ENCODE results near the gene ZDHHC9.

Gene ZDHHC9

DNA sequence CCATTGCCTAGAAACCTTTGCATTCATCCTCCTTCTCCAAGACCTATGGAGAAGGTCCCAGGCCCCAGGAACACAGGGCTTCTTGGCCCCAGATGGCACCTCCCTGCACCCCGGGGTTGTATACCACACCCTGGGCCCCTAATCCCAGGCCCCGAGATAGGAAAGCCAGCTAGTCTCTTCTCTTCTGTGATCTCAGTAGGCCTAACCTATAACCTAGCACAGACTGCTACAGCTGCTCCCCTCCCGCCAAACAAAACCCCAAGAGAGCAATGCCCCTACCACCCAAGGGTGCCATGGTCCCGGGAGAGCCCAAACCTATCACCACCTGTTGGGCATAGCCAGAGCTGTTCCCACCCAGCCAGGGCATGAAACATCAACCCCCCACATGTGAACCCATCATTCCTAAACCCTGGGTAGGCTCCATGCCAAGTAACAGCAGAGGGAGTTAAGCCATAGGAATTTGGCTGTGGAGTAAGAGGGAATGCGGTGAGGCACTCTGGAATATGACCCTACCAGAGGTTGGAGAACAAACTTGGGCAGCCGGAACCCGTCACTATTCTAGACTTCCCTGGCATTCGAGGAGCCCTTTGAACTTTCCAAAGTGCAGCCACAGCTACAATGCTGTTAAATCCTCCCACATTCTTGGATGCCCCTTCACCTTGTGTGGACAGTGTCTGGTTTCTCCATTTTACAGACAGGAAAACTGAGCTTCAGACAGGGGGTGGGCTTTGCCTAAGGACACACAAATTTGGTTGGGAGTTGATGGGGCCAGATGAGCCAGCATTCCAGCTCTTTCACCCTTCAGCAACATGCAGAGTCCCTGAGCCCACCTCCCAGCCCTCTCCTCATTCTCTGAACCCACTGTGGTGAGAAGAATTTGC is 74.9 kb downstream of the ZDHHC9 start:
- FAIRE-seq: no peak

DNA sequence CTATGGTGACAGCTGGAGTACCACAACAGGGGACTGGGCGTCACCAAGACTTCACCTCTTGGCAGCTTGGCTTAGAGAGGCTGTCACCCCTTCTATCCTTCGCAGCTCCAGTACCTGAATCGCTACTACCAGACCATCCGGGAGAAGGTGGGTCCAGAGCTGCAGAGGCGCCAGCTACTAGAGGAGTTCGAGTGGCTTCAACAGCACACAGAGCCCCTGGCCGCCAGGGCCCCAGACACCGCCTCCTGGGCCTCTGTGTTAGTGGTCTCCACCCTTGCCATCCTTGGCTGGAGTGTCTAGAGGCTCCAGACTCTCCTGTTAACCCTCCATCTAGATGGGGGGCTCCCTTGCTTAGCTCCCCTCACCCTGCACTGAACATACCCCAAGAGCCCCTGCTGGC is 75.5 kb downstream of the ZDHHC9 start:
- DNase-seq (ENCODE audit: low spot score) (no peak), FAIRE-seq (no peak)

More for the DNA sequence above, 74.9 kb downstream of the ZDHHC9 start:
- DNase-seq (ENCODE audit: low spot score): peak; percentile 10

DNA sequence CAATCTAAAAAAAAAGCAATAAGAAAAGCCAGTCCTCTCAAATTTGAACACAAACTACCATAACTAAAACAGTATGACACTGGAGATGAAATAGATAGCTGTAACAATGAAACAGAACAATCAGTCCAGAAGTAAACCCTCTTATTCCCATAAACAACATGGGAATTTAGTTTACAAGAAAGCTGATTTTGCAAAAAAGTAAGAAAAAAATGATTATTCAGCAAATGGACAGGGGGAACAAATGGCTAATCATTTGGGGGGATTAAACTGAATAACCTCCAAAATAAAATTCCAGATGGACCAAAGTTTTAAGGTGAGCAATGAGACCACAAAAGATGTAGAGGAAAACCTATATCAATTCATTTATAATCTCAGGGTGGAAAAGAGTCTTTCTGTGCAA is 80.0 kb downstream of the ZDHHC9 start:
- FAIRE-seq: no peak
- no peak for DNase-seq (ENCODE audit: low spot score)

DNA sequence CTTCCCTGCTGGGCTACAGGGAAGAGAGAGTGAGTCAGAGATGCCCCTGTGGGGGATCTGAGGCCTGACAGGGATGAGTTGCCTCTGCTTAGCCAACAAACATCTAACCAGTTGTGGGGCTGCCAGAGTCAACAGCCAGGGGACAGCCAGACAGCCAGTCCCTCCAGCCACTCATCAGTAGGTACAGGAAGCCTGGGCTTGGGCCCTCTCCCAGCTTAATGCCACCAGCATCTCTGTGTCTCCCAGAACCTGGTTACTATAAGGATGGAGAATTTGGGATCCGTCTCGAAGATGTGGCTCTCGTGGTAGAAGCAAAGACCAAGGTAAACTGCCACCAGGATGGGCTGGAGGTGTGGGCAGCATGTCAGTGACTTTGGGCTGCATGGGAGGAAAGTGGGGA is 81.2 kb downstream of the ZDHHC9 start:
- FAIRE-seq: no peak

DNA sequence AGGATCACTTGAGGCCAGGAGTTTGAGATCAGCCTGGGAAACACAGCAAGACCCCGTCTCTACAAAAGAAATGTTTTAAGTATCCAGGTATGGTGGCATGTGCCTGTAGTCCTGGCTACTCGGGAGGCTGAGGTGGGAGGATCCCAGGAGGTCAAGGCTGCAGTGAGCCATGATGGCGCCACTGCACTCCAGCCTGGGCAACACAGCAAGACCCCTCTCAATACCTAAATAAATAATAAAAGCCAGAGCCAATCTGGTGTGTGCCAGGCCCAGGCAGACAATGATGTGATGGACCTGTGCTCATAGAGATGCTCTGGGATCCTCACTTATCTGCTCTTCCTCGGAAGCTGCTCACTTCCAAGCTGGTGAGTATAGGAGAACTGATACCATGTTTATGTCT is 82.1 kb downstream of the ZDHHC9 start:
- no peak for DNase-seq (ENCODE audit: low spot score)
- no peak for FAIRE-seq

More for the DNA sequence above, 81.2 kb downstream of the ZDHHC9 start:
- DNase-seq (ENCODE audit: low spot score): no peak

DNA sequence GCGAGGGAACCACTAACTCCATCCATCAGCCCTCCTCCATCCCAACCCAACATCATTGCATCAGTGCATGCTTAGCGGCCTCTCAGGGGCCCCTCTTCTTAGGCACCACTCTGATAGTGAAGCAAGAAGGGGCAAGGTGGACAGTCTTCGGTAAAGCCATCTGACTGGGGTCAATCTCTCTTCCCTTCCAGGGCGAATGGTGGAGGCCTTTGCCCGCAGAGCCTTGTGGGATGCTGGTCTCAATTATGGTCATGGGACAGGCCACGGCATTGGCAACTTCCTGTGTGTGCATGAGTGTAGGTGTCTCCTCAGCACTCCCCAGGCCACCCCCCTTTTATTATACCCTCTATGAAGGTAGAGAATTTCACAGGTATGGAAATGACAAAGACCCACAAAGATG is 82.7 kb downstream of the ZDHHC9 start:
- no peak for FAIRE-seq

DNA sequence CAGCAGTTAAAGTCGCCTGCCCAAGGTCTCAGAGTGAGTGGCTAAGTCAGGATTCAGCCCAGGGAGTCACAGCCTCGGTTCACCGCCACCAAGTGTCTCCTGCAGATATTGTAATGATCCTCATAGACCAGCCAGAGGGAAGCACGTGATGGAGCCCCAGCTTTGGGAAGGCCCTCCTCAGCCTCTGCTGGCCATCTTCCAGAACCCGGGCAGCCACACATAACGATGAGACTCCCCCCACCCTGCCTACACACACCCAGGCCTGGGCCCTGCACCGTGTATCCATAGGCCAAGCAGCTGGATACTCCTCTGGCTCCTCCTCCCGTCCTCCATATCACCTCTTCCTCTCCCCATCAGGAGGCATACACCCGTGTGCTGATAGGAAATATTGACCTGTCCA is 83.5 kb downstream of the ZDHHC9 start:
- DNase-seq (ENCODE audit: low spot score) (no peak), FAIRE-seq (no peak)

More for the DNA sequence above, 82.7 kb downstream of the ZDHHC9 start:
- no peak for DNase-seq (ENCODE audit: low spot score)

DNA sequence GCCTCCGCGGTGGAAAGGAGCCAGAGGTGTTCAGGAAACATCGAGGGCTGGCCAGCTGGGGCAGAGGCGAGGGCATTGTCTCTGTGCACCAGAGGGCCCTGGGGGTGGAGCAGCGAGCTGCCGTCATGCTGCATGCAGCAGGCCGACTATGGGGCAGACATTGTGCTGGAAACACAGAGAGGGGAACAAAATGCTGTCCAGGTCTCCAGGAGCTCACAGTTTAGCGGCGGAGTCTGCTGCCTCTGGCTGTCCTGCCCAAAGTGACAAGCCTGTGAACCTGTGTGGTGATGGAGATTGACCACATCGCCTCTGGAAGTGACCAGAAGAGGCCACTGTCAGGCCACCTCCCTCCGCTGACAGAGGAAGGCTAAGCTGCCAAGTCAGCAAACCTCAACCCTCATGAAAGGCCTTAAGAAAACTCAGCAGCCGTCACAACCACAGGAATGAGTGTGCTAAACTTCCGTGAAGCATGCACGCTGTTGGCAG is 84.1 kb downstream of the ZDHHC9 start:
- DNase-seq (ENCODE audit: low spot score): peak; percentile 15
- FAIRE-seq: no peak

DNA sequence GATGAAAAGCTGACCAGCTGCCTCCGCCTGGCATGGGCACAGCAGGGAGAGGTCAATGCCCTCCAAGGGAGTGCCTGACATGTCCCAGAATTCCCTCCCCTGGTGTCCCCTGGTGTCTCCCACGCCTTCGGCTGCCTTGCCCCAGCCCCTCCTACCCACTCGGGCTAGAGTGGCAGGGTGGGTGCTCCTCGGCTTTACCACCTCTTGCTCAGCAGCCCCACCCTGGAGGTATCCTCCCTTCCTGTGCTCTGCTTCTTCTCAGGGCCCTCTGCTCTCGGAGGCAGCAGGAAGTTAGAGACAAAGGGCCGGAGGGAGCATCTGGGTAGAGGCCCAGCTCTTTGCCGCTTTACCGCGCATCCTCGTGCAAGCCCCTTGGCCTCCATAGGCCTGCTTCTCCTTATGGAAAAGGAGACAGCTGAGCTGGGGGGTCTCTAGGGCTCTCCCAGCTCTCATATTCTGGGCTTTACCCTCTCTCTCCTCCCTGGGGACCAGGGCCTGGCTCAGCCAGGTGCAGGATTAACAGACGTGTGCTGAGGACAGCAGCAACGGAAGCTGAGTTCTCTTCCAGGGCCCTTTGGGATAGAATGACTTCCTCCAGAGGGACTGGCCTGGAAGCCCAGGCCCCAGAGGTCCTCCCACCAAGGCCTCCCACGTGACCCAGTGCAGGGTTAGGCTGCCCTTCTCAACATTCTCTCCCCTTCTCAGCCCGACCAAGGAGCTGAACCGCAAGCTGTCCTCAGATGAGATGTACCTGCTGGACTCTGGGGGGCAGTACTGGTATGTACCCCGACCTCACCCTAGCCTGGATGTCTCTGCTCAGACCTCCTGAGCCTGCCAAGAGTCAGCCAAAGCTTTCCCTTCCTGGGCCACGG is 87.7 kb downstream of the ZDHHC9 start:
- DNase-seq (ENCODE audit: low spot score) (no peak), FAIRE-seq (no peak)

DNA sequence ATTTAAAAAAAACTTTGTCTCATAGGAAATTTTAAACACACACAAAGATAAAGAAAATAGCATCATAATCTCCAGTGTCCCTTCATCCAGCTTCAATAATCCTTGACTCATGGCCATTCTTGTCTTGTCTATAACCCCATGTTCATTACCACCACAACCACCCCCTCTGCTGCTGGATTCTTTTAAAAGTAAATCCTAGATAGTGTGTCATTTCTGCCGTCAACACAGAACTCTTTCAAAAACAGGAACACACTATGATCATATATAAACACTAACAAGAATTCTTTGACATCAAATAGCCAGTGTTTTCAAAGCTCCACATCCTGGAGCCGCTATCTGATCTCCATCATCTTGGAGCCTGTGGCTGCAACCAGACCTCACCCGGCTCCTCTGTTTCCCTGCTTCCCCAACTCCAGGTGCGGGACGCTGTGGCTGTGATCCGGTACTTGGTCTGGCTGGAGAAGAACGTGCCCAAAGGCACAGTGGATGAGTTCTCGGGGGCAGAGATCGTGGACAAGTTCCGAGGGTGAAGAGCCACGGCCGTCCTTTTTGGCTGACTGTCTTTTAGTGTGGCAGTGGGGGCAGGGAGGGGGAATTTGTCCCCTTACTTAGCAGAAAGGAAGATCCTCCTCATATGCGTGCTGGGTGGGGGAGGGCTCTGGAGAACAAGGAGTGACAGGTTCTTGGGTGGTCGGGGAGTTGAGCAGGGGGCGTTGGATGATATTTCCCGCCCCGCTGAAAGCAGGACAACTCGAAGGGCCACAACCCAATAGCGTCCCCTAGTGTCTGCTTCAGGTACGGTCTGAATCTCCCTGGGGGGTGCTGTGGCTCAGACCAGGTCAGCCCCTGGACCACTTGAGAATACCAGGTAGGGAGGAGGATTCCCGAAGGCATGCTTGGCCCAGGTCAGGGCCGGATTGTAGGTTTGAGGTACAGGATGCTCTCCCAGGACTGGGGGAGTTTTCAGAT is 89.3 kb downstream of the ZDHHC9 start:
- DNase-seq (ENCODE audit: low spot score): no peak
- FAIRE-seq: no peak

Data from urothelium cell line (cell line).